Activated CD8-positive, alpha-beta memory T cell treated with anti-CD3 and anti-CD28 coated beads, Interleukin-2, amount 10 ng/mL, durations not matched to agents 7 days and 5 days (primary cell): Measurements from ENCODE around the gene PAMR1. TPM values are rescaled to one million over a fixed set of nuclear protein-coding genes. Genes with fewer than 3 reads are reported as not detected.

Experiments
- ATAC-seq: fragments of 150-1000 bp; cut with Tn5 transposase; one replicate; pipeline ENCODE4 v1.10.0; 2021; ENCODE audit warnings: moderate library complexity
- CTCF ChIA-PET: fragments of 350-600 bp; sonication (Branson Sonifier 250); formaldehyde crosslinking; loops from one replicate; lab custom pipeline; 2021; ENCODE audit warnings: antibody characterized with exemption; lab: Charles Lee
- DNase-seq: peaks from one replicate; pipeline ENCODE4 v3.0.0-alpha.2; 2020
- H3K27ac Mint-ChIP-seq: one replicate; pipeline ENCODE4 v1.8.0; 2021; ENCODE audit warnings: mild to moderate bottlenecking, mixed read lengths
- H3K27me3 Mint-ChIP-seq: one replicate; pipeline ENCODE4 v1.8.0; 2021; ENCODE audit warnings: mixed read lengths
- H3K36me3 Mint-ChIP-seq: one replicate; pipeline ENCODE4 v1.8.0; 2021; ENCODE audit warnings: mild to moderate bottlenecking, mixed read lengths
- H3K4me1 Mint-ChIP-seq: one replicate; pipeline ENCODE4 v1.8.0; 2021; ENCODE audit warnings: mixed read lengths
- H3K4me3 Mint-ChIP-seq: one replicate; pipeline ENCODE4 v1.8.0; 2021; ENCODE audit warnings: mild to moderate bottlenecking, moderate library complexity, mixed read lengths
- H3K9me3 Mint-ChIP-seq: one replicate; pipeline ENCODE4 v1.8.0; 2022; ENCODE audit warnings: low read depth, mixed read lengths
- total RNA-seq, 2 experiments: library from RNA; stranded (reverse); gene quantifications; one replicate each; pipeline ENCODE4 v1.2.3, GENCODE V29; 2021

The PAMR1 gene, protein sequence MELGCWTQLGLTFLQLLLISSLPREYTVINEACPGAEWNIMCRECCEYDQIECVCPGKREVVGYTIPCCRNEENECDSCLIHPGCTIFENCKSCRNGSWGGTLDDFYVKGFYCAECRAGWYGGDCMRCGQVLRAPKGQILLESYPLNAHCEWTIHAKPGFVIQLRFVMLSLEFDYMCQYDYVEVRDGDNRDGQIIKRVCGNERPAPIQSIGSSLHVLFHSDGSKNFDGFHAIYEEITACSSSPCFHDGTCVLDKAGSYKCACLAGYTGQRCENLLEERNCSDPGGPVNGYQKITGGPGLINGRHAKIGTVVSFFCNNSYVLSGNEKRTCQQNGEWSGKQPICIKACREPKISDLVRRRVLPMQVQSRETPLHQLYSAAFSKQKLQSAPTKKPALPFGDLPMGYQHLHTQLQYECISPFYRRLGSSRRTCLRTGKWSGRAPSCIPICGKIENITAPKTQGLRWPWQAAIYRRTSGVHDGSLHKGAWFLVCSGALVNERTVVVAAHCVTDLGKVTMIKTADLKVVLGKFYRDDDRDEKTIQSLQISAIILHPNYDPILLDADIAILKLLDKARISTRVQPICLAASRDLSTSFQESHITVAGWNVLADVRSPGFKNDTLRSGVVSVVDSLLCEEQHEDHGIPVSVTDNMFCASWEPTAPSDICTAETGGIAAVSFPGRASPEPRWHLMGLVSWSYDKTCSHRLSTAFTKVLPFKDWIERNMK
- not detected for total RNA-seq

GRCh38 chr11:35525501-35526175 is at the start of gene PAMR1:
PAMR1 (minus strand) TSS chr11:35525616; CDS start chr11:35525585, 31 bp downstream.
- no peak for DNase-seq
- Mint-ChIP-seq H3K27ac (no peak within 1 kb of the TSS), H3K27me3 (peaks cover 67% of the 10 kb centered on the region), H3K36me3 (no peaks in the 10 kb centered on the region), H3K9me3 (no peaks in the 10 kb centered on the region), H3K4me1 (no peaks in the 10 kb centered on the region), H3K4me3 (no peak within 1 kb of the TSS)
- CTCF ChIA-PET: interaction anchor here (0.5 to 1.2 kb wide), 2 partner anchors 28 to 31 kb away, joined by 3 to 4 read pairs; no protein-coding TSS in a partner anchor
- ATAC-seq: no peak

DNA sequence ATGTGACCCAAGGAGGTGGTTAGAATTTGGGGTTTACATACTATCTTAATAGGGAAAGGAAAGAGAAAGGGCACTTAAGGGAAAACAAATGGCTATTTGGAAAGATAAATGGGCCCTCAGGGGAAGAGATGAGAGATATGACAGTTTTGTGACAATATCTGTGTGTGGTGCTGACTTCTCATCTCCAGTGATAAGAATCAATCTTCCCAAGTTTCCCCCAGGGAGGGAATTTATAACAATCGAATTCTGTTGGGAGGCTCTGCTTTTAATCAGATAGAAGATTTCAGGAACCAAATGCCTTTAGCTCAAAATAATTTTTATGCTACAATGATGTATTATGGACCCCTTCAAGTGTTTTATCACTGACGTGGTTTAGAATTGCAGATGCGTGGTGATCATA is 46.3 kb upstream of the PAMR1 start:
- no peak overlapping the region for H3K4me3 Mint-ChIP-seq
- H3K36me3 Mint-ChIP-seq: no peaks in the 10 kb centered on the region
- H3K27ac Mint-ChIP-seq: no peak overlapping the region
- H3K4me1 Mint-ChIP-seq: no peaks in the 10 kb centered on the region
- H3K27me3 Mint-ChIP-seq: peaks cover 41% of the 10 kb centered on the region
- DNase-seq: no peak
- no peak for ATAC-seq
- CTCF ChIA-PET: no interaction called here
- no peaks in the 10 kb centered on the region for H3K9me3 Mint-ChIP-seq

GRCh38 chr11:35567737-35568465 is 42.5 kb upstream of the PAMR1 start:
- Mint-ChIP-seq H3K27ac (no peak overlapping the region), H3K9me3 (no peaks in the 10 kb centered on the region), H3K36me3 (no peaks in the 10 kb centered on the region), H3K4me3 (no peak overlapping the region), H3K4me1 (no peaks in the 10 kb centered on the region), H3K27me3 (peaks cover 40% of the 10 kb centered on the region)
- DNase-seq (no peak), ATAC-seq (no peak)
- CTCF ChIA-PET: no interaction called here

DNA sequence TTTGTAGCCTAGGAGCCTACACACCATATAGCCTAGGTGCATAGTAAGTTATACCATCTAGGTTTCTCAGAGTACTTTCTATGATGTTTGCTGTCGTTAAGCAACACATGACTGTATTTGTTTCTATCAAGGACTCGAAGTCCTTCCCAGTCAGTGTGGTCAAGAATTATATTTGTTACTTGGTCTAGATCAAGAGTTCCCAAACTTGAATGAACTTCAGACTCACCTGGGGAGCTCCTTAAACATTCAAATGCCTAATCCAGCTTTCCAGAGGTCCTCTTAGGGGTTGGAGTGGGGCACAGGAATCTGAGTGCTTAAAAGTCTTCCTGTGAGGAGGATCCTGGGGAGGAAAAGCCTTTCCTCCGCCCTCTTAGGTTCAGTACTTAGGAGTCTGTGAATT is 41.5 kb upstream of the PAMR1 start:
- ATAC-seq (no peak), DNase-seq (no peak)
- Mint-ChIP-seq H3K4me1 (no peaks in the 10 kb centered on the region), H3K36me3 (no peaks in the 10 kb centered on the region), H3K27ac (no peak overlapping the region), H3K9me3 (no peaks in the 10 kb centered on the region), H3K27me3 (peaks cover 47% of the 10 kb centered on the region), H3K4me3 (no peak overlapping the region)
- CTCF ChIA-PET: no interaction called here

- CTCF ChIA-PET: no interaction called here
- Mint-ChIP-seq H3K4me3 (no peak overlapping the region), H3K4me1 (no peaks in the 10 kb centered on the region), H3K9me3 (no peaks in the 10 kb centered on the region), H3K27me3 (peaks cover 46% of the 10 kb centered on the region), H3K36me3 (no peaks in the 10 kb centered on the region), H3K27ac (no peak overlapping the region)
- DNase-seq (no peak), ATAC-seq (no peak)
Observed at GRCh38 chr11:35566181-35566580, 40.8 kb upstream of the PAMR1 start.

GRCh38 chr11:35564245-35564595 is 38.8 kb upstream of the PAMR1 start:
- Mint-ChIP-seq H3K36me3 (no peaks in the 10 kb centered on the region), H3K4me1 (no peaks in the 10 kb centered on the region), H3K4me3 (no peak overlapping the region), H3K27me3 (peaks cover 43% of the 10 kb centered on the region), H3K27ac (no peak overlapping the region), H3K9me3 (no peaks in the 10 kb centered on the region)
- DNase-seq: no peak
- ATAC-seq: no peak
- CTCF ChIA-PET: no interaction called here

DNA sequence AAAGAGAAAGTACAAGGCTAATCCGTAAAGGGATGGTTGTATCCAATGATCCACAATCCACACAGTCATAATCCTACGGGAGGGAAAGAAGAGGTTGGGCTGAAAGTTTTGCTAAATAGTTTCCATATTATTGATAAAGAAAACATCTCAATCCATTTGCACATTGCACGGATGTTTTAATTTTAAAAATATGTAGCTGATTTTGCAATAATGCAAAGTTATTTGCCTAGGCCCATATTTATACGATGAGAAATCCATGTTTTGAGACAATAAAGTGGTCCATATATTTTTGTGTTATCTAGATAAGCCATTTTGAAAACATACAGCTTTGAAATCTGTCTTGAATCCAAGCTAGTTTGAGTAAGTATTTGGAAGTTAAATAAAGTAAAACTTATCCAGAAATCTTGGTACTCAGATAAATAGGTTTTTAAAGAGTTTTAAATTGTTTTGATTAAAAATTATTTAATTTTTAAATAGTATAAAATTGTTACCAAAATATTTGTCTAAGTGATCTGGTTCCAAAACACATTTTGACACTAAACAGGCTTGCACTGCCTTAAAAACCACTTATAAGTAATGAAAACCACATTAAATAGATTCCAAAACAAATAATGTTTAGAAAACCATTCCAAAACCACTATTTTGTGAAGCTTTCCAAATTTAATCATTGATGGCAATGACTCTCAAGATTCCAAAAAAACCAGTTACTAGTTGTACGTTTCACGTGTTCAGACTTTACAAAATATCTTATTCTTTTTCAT is 38.2 kb upstream of the PAMR1 start:
- H3K9me3 Mint-ChIP-seq: no peaks in the 10 kb centered on the region
- CTCF ChIA-PET: no interaction called here
- no peak overlapping the region for H3K4me3 Mint-ChIP-seq
- DNase-seq (no peak), ATAC-seq (no peak)
- no peaks in the 10 kb centered on the region for H3K36me3 Mint-ChIP-seq
- H3K27ac Mint-ChIP-seq: no peak overlapping the region
- H3K27me3 Mint-ChIP-seq: peaks cover 43% of the 10 kb centered on the region
- no peaks in the 10 kb centered on the region for H3K4me1 Mint-ChIP-seq

GRCh38 chr11:35559949-35560348 is 34.5 kb upstream of the PAMR1 start:
- no peaks in the 10 kb centered on the region for H3K4me1 Mint-ChIP-seq
- DNase-seq (no peak), ATAC-seq (no peak)
- H3K9me3 Mint-ChIP-seq: no peaks in the 10 kb centered on the region
- CTCF ChIA-PET: no interaction called here
- no peaks in the 10 kb centered on the region for H3K36me3 Mint-ChIP-seq
- H3K27me3 Mint-ChIP-seq: peaks cover 32% of the 10 kb centered on the region
- no peak overlapping the region for H3K4me3 Mint-ChIP-seq
- no peak overlapping the region for H3K27ac Mint-ChIP-seq

- Mint-ChIP-seq H3K4me1 (no peaks in the 10 kb centered on the region), H3K27ac (no peak overlapping the region), H3K27me3 (peaks cover 35% of the 10 kb centered on the region), H3K36me3 (no peaks in the 10 kb centered on the region), H3K4me3 (no peak overlapping the region), H3K9me3 (no peaks in the 10 kb centered on the region)
- CTCF ChIA-PET: no interaction called here
- ATAC-seq: no peak
- no peak for DNase-seq
Observed at GRCh38 chr11:35558513-35558912, 33.1 kb upstream of the PAMR1 start.

- ATAC-seq: no peak
- H3K27me3 Mint-ChIP-seq: peaks cover 18% of the 10 kb centered on the region
- no peak overlapping the region for H3K4me3 Mint-ChIP-seq
- no peak overlapping the region for H3K27ac Mint-ChIP-seq
- CTCF ChIA-PET: no interaction called here
- no peaks in the 10 kb centered on the region for H3K9me3 Mint-ChIP-seq
- no peak for DNase-seq
- no peaks in the 10 kb centered on the region for H3K4me1 Mint-ChIP-seq
- no peaks in the 10 kb centered on the region for H3K36me3 Mint-ChIP-seq
Observed at GRCh38 chr11:35555488-35555887, 30.1 kb upstream of the PAMR1 start.

DNA sequence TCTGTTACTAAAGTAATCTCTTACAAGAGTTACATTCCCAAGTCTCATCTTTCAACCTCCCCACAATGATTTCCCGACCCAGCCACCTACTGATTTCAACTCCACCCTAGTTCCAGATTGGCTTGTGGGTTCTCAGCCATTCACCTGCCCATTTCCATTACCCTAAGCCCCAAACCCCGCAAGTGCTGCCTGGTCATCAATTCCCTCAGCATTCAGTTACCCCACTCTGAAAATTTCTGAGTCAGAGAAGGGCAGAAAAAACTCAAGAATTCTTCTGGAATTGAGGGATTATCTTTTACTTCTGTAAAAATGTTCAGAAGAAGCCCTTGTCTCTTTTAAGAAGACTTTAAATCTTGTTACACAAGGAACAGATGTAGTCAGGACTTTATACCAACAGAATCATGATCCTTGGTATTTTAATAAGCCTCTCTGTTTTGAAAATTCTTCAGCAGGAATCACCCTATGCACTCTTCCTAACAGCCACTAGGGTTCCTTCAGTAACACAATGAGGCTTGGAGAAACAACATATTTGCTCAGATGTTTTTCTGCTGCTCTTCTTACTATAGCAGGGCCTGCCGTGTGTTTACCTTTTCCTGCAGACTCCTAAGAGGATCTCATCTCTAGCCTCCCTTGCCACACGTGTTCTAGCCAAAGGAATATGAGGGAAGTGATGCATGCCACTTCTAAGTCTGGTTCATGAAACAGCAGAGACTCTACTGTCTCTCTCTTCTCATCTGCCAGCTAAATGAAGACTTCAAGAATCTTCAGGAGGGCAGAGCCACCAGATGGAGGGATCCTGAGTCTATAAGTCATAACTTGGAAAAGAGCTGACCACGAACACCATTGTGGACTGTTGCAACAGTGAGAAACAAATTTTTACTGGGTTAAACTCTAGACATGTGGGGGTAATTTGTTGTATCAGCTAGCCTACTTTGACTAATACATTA is 29.3 kb upstream of the PAMR1 start:
- DNase-seq: no peak
- H3K27ac Mint-ChIP-seq: no peak overlapping the region
- no peaks in the 10 kb centered on the region for H3K4me1 Mint-ChIP-seq
- CTCF ChIA-PET: no interaction called here
- no peak for ATAC-seq
- H3K27me3 Mint-ChIP-seq: peaks cover 15% of the 10 kb centered on the region
- H3K4me3 Mint-ChIP-seq: no peak overlapping the region
- no peaks in the 10 kb centered on the region for H3K9me3 Mint-ChIP-seq
- H3K36me3 Mint-ChIP-seq: no peaks in the 10 kb centered on the region

- Mint-ChIP-seq H3K4me3 (no peak overlapping the region), H3K4me1 (no peaks in the 10 kb centered on the region), H3K27ac (no peak overlapping the region), H3K9me3 (no peaks in the 10 kb centered on the region), H3K27me3 (peaks cover 14% of the 10 kb centered on the region), H3K36me3 (no peaks in the 10 kb centered on the region)
- no peak for ATAC-seq
- DNase-seq: no peak
- CTCF ChIA-PET: no interaction called here
Observed at GRCh38 chr11:35553831-35554230, 28.4 kb upstream of the PAMR1 start.
